K562 (cell line): ENCODE results near the gene RAP1A. TPM values are rescaled to one million over a fixed set of nuclear protein-coding genes. Genes with fewer than 3 reads are reported as not detected.

Source experiments
- ATAC-seq: fragments of 200-7000 bp; cut with Tn5 transposase; 3 replicates; pipeline ENCODE4 v1.9.1; 2020; ENCODE audit warnings: moderate library complexity
- BruUV-seq: library from RNA; stranded (reverse); fragments of 400-500 nt; replicated peaks from 2 replicates; lab custom pipeline; 2021; lab: Mats Ljungman, UMichigan
- CTCF ChIA-PET: fragments of 300-600 bp; formaldehyde crosslinking; extraction: SDS; loops from one replicate; lab custom pipeline; 2021; ENCODE audit warnings: low intra/inter-chr PET ratio; lab: Yijun Ruan, JAX
- POLR2A ChIA-PET: fragments of 300-600, 350-650 bp; sonication (Branson Sonifier 250); formaldehyde crosslinking; extraction: SDS; loops from one replicate; lab custom pipeline; 2021; ENCODE audit warnings: antibody characterized with exemption, inconsistent platforms; lab: Yijun Ruan, JAX
- DNase-seq, 4 experiments: peaks; one replicate each; pipeline versions ENCODE4 v3.0.0 to v3.0.0-alpha.2; 2011 to 2018; ENCODE audit warnings: low spot score in 3 of 4, mixed read lengths in 3 of 4; ENCODE audit errors: extremely low read depth in 1 of 4
- FAIRE-seq: peaks from 2 replicates; lab custom pipeline; 2011; peaks lifted over from hg19 to GRCh38; lab: Jason Lieb, UNC
- H2AFZ ChIP-seq: 2 replicates; pipeline ENCODE4 v1.6.0; 2011; ENCODE audit warnings: low read depth, low read length, control low read depth, inconsistent platforms
- H3K27ac ChIP-seq: fragments of 200-600 bp; 3 replicates; pipeline ENCODE4 v1.8.0; 2011; ENCODE audit warnings: low read depth, mild to moderate bottlenecking, control low read depth, inconsistent platforms, low read length, moderate library complexity, mixed read lengths; ENCODE audit errors: extremely low read depth
- H3K27me3 ChIP-seq, 2 experiments: fragments of 300-600 bp in 1 of 2; 2 replicates in 1 of 2; 3 replicates in 1 of 2; pipeline versions ENCODE4 v1.6.0 to v1.8.0; 2011; ENCODE audit warnings: inconsistent platforms in 2 of 2, low read length in 2 of 2, mild to moderate bottlenecking in 1 of 2, mixed read lengths in 1 of 2, moderate library complexity in 1 of 2; ENCODE audit not compliant: control insufficient read depth in 2 of 2, insufficient read depth in 2 of 2
- H3K36me3 ChIP-seq: fragments of 300-600 bp; 3 replicates; pipeline ENCODE4 v1.8.0; 2011; ENCODE audit warnings: mild to moderate bottlenecking, low read length, inconsistent platforms; ENCODE audit not compliant: control insufficient read depth, insufficient read depth
- H3K4me1 ChIP-seq, 2 experiments: fragments of 200-600 bp in 1 of 2; replicated peaks in 1 of 2; 2 replicates in 1 of 2; 3 replicates in 1 of 2; pipeline versions ENCODE4 v1.5.1 to v1.8.0; 2011; ENCODE audit warnings: inconsistent platforms in 2 of 2, low read length in 2 of 2, mild to moderate bottlenecking in 1 of 2, mixed read lengths in 1 of 2, moderate library complexity in 1 of 2; ENCODE audit not compliant: control insufficient read depth in 2 of 2, insufficient read depth in 2 of 2
- H3K4me2 ChIP-seq: 2 replicates; pipeline ENCODE4 v1.6.1; 2011; ENCODE audit warnings: low read length, control low read depth, inconsistent platforms, mixed read lengths; ENCODE audit not compliant: insufficient read depth
- H3K4me3 ChIP-seq: fragments of 200-600 bp; sonication (generic), shearing (Covaris generic); 2 replicates; pipeline ENCODE4 v1.5.1; 2016; ENCODE audit warnings: control low read depth, inconsistent platforms
- H3K79me2 ChIP-seq: fragments of 200-600 bp; 3 replicates; pipeline ENCODE4 v1.8.0; 2011; ENCODE audit warnings: low read length, inconsistent platforms; ENCODE audit not compliant: control insufficient read depth, insufficient read depth
- H3K9ac ChIP-seq, 2 experiments: 2 replicates each; pipeline versions ENCODE4 v1.6.0 to v1.6.1; 2011; ENCODE audit warnings: low read depth in 2 of 2, low read length in 2 of 2, control low read depth in 1 of 2, inconsistent platforms in 1 of 2, mild to moderate bottlenecking in 1 of 2, mixed read lengths in 1 of 2; ENCODE audit not compliant: insufficient read depth in 1 of 2
- H3K9me1 ChIP-seq: one replicate; pipeline ENCODE4 v1.6.0; 2011; ENCODE audit warnings: inconsistent platforms, mild to moderate bottlenecking, low read length, moderate library complexity; ENCODE audit not compliant: control insufficient read depth, insufficient read depth
- H3K9me3 ChIP-seq: replicated peaks from 2 replicates; pipeline ENCODE4 v1.5.1; 2011; ENCODE audit warnings: low read depth, low read length, inconsistent platforms; ENCODE audit not compliant: control insufficient read depth, insufficient read depth
- H4K20me1 ChIP-seq: replicated peaks from 2 replicates; pipeline ENCODE4 v1.6.1; 2011; ENCODE audit warnings: low read length, inconsistent platforms, mixed read lengths; ENCODE audit not compliant: control insufficient read depth, insufficient read depth
- BACH1 ChIP-seq: fragments of 200-800 bp; sonication (Bioruptor generic); IDR thresholded peaks from 2 replicates; pipeline ENCODE4 v1.6.1; 2016; ENCODE audit warnings: missing genetic modification characterization, missing compliant biosample characterization
- CBX3 ChIP-seq, 2 experiments: IDR thresholded peaks; 1 replicate in 1 of 2; 2 replicates in 1 of 2; pipeline ENCODE4 v1.6.1; 2012; ENCODE audit warnings: inconsistent platforms in 2 of 2, low read length in 2 of 2, borderline replicate concordance in 1 of 2, control low read depth in 1 of 2
- CXXC5 ChIP-seq: fragments of 250-450 bp; sonication (Bioruptor Pico); IDR thresholded peaks from 2 replicates; pipeline ENCODE4 v1.8.0; 2022; ENCODE audit warnings: inconsistent platforms, mild to moderate bottlenecking, moderate library complexity
- HEY1 ChIP-seq: fragments of 250-450 bp; sonication (Bioruptor Pico); IDR thresholded peaks from 2 replicates; pipeline ENCODE4 v1.5.0; 2020; ENCODE audit warnings: mild to moderate bottlenecking, moderate library complexity, borderline replicate concordance
- YY1 ChIP-seq, 3 experiments: IDR thresholded peaks; 2 replicates each; pipeline ENCODE4 v1.6.1; 2011; ENCODE audit warnings: low read length in 2 of 3, mild to moderate bottlenecking in 2 of 3, moderate library complexity in 2 of 3, borderline replicate concordance in 1 of 3, control low read depth in 1 of 3, low read depth in 1 of 3; ENCODE audit not compliant: insufficient read depth in 3 of 3, insufficient replicate concordance in 2 of 3, control insufficient read depth in 1 of 3, insufficient read length in 1 of 3; ENCODE audit errors: extremely low read depth in 1 of 3
- ZNF184 ChIP-seq: sonication (generic); formaldehyde crosslinking; IDR thresholded peaks from 2 replicates; pipeline ENCODE4 v1.5.0; 2020; ENCODE audit warnings: missing genetic modification reagents
- WGBS: fragments of 100-300 bp; shearing (Covaris generic); methylation state at CpG from one replicate; pipeline ENCODE4 v1.1.6; 2016; ENCODE audit warnings: low coverage, mixed read lengths; ENCODE audit not compliant: insufficient coverage; ENCODE audit errors: missing lambda C conversion rate; 5-methylcytosine and 5-hydroxymethylcytosine counted together
- in situ Hi-C: fragments of 300-500 bp; cut with MboI; formaldehyde crosslinking; loops from 4 replicates; pipeline ENCODE4 v1.15.0; 2018; ENCODE audit warnings: inconsistent platforms, mixed read lengths
- intact Hi-C: fragments of 100-400 bp; cut with micrococcal nuclease; formaldehyde crosslinking; loops from 2 replicates; pipeline ENCODE4 v1.14.2; 2022
- polyA plus RNA-seq, 8 experiments: library from polyadenylated mRNA; depleted of rRNA in 4 of 8; stranded (reverse) in 5 of 8; unstranded in 3 of 8; fragments of >200 nt; fragmentation: Nextera tagmentation in 2 of 8; fragmentation: Illumina TruSeq in 1 of 8; extraction: Ambion mirVana in 2 of 8; extraction: Trizol in 1 of 8; gene quantifications; 2 replicates each; pipeline versions ENCODE4 v1.2.1 to v1.2.3, GENCODE V29; 2011 to 2014; ENCODE audit warnings: inconsistent platforms in 1 of 8, missing spikeins in 1 of 8
- total RNA-seq, 7 experiments: library from RNA; depleted of rRNA in 6 of 7; stranded (reverse); fragments of >200 nt in 6 of 7; fragmentation: Illumina TruSeq in 2 of 7; extraction: Trizol in 2 of 7; gene quantifications; 2 replicates each; pipeline versions ENCODE4 v1.2.1 to v1.2.3, GENCODE V29; 2011 to 2021; ENCODE audit warnings: low replicate concordance in 1 of 7
- TF ChIP-seq, protein P1 (sequence below), 2 experiments: fragments of 450-650 bp in 1 of 2; sonication (generic) in 1 of 2; formaldehyde crosslinking; conservative IDR thresholded peaks; 2 replicates each; pipeline versions ENCODE4 v1.4.0 to v1.8.1; 2020 to 2022; ENCODE audit warnings: mild to moderate bottlenecking in 1 of 2, missing genetic modification reagents in 1 of 2
- TF ChIP-seq, protein P2 (sequence below): fragments of 250-450 bp; sonication (Bioruptor Pico); IDR thresholded peaks from 2 replicates; pipeline ENCODE4 v1.5.0; 2020; ENCODE audit warnings: mild to moderate bottlenecking

The RAP1A gene
- total and polyA plus RNA-seq, 9 of the 15 experiments (the other 6 are each of a cell fraction or from before 2014, with no cell fraction given) = 13.4 to 86.2 (median 32.5) TPM

DNA sequence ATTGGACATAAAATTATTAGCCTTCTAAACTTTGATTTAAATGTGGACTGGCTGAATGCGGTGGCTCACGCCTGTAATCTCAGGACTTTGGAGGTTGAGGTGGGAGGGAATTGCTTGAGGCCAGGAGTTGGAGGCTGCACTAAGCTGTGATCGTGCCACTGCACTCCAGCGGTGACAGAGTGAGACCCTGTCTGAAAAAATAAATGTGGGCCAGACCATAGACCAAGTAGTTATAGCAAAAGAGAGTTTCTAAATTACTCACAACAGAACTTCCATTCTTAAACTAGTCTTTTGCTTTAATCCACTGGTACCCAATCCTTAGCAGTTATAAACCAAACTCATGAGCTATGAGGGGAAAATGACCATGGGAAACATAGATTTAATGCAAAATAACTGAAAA is 35.2 kb downstream of the RAP1A start:
- intact Hi-C loops = loop anchor here (5.0 kb wide), 2 partner anchors 63 to 93 kb away; no protein-coding TSS in a partner anchor
- TF ChIP-seq CXXC5 (CRISPR knock-in tag) (no peak), ZNF184 (CRISPR knock-in tag) (no peak), BACH1 (no peak), HEY1 (CRISPR knock-in tag) (no peak), YY1 (IDR thresholded peaks at IDR 0.05; ENCODE audit: borderline replicate concordance in 1 of 3, control insufficient read depth in 1 of 3, extremely low read depth in 1 of 3, insufficient read depth in 3 of 3, insufficient read length in 1 of 3, insufficient replicate concordance in 2 of 3, low read depth in 1 of 3, low read length in 2 of 3) (no peak), CBX3 (IDR thresholded peaks at IDR 0.05; ENCODE audit: borderline replicate concordance in 1 of 2, low read length in 2 of 2) (no peak)
- TF ChIP-seq, protein P1, sequence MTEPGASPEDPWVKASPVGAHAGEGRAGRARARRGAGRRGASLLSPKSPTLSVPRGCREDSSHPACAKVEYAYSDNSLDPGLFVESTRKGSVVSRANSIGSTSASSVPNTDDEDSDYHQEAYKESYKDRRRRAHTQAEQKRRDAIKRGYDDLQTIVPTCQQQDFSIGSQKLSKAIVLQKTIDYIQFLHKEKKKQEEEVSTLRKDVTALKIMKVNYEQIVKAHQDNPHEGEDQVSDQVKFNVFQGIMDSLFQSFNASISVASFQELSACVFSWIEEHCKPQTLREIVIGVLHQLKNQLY (CRISPR knock-in tag; conservative IDR thresholded peaks at IDR 0.05) = no peak
- TF ChIP-seq, protein P2, sequence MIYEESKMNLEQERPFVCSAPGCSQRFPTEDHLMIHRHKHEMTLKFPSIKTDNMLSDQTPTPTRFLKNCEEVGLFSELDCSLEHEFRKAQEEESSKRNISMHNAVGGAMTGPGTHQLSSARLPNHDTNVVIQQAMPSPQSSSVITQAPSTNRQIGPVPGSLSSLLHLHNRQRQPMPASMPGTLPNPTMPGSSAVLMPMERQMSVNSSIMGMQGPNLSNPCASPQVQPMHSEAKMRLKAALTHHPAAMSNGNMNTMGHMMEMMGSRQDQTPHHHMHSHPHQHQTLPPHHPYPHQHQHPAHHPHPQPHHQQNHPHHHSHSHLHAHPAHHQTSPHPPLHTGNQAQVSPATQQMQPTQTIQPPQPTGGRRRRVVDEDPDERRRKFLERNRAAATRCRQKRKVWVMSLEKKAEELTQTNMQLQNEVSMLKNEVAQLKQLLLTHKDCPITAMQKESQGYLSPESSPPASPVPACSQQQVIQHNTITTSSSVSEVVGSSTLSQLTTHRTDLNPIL (CRISPR knock-in tag) = no peak
- ATAC-seq = no peak
- no peak overlapping the region for H3K27ac ChIP-seq
- H3K27me3 ChIP-seq = no peaks in the 10 kb centered on the region
- in situ Hi-C loops = loop anchor here (5.0 kb wide), 1 partner anchor 148 kb away; no protein-coding TSS in a partner anchor
- ChIA-PET POLR2A (no interaction called here), CTCF (interaction anchor here (0.5 to 5.0 kb wide), 3 partner anchors 147 to 173 kb away, joined by 3 to 41 read pairs (median 3); no protein-coding TSS in a partner anchor)
- H3K9me3 ChIP-seq = no peaks in the 10 kb centered on the region
- no peak overlapping the region for H3K4me2 ChIP-seq
- no peaks in the 10 kb centered on the region for H4K20me1 ChIP-seq
- H3K4me1 ChIP-seq = peaks cover 5 to 14% of the 10 kb centered on the region in 2 experiments; a peak in 4 of 5 replicates
- H3K36me3 ChIP-seq = peaks cover 3% of the 10 kb centered on the region; the same call in 1 of the 3 replicates
- H3K9me1 ChIP-seq = no peaks in the 10 kb centered on the region
- DNase-seq = no peak
- peaks cover 79% of the 10 kb centered on the region for H3K79me2 ChIP-seq
- no TSS peak for BruUV-seq
- H3K9ac ChIP-seq = no peak overlapping the region
- 70% methylated on average over 4 of the region's 4 CpGs for WGBS
- no peak overlapping the region for H3K4me3 ChIP-seq
- H2AFZ ChIP-seq = no peak overlapping the region
- no peak for FAIRE-seq
